ENCODE measurements around the gene PRXL2B. TPM values are rescaled to one million over a fixed set of nuclear protein-coding genes. Genes with fewer than 3 reads are reported as not detected.

The PRXL2B gene
- total RNA-seq, 4 donors from 2014 or later = 6.4 to 11.1 (median 7.4) TPM

DNA sequence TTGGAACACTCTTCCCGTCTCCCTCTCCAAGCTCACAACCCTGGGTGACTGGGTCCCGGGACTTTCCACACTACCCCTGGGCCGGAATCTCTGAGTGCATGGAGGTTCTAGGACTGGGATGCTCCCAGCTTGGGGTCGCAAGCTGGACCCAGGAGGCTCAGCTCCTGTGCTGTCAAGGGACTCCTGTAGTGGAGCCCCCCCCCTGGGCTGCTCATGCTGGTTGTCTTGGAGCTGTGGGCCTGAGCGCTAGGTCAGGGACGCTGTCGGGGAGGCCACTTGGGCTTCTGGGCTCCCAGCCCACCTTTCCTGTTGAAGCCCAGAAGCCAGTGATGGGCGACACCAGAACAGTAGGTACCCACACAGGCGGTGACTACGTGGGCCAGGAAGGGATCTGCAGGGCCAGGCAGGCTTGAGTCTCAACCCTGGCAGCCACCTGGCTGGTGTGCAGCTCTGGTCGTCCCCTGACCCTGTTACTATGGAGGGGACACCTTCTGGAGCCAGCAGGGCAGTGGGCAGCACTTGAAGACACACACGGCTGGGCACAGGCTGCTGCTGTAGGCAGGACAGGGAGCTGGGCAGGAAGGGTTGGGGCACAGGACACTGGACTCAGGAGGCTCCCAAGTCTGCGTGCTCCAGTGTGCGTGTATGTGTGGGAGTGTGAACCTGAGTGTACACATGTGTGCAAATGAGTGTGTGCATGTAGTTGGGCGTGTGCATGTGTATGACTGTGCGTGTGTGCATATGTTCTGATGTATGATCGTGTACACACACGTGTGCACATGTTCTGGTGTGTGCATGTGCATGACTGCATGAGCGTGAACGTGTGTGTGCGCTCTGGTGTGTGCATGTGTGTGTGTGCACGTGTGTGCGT, 43.3 kb downstream of the PRXL2B start:
- TF ChIP-seq, protein P1, sequence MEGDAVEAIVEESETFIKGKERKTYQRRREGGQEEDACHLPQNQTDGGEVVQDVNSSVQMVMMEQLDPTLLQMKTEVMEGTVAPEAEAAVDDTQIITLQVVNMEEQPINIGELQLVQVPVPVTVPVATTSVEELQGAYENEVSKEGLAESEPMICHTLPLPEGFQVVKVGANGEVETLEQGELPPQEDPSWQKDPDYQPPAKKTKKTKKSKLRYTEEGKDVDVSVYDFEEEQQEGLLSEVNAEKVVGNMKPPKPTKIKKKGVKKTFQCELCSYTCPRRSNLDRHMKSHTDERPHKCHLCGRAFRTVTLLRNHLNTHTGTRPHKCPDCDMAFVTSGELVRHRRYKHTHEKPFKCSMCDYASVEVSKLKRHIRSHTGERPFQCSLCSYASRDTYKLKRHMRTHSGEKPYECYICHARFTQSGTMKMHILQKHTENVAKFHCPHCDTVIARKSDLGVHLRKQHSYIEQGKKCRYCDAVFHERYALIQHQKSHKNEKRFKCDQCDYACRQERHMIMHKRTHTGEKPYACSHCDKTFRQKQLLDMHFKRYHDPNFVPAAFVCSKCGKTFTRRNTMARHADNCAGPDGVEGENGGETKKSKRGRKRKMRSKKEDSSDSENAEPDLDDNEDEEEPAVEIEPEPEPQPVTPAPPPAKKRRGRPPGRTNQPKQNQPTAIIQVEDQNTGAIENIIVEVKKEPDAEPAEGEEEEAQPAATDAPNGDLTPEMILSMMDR (IDR thresholded peaks at IDR 0.05; ENCODE audit: low read depth) = no peak

GRCh38 chr1:2630498-2631135, 44.0 kb downstream of the PRXL2B start:
- TF ChIP-seq, protein P1 (IDR thresholded peaks at IDR 0.05; ENCODE audit: low read depth) = no peak

DNA sequence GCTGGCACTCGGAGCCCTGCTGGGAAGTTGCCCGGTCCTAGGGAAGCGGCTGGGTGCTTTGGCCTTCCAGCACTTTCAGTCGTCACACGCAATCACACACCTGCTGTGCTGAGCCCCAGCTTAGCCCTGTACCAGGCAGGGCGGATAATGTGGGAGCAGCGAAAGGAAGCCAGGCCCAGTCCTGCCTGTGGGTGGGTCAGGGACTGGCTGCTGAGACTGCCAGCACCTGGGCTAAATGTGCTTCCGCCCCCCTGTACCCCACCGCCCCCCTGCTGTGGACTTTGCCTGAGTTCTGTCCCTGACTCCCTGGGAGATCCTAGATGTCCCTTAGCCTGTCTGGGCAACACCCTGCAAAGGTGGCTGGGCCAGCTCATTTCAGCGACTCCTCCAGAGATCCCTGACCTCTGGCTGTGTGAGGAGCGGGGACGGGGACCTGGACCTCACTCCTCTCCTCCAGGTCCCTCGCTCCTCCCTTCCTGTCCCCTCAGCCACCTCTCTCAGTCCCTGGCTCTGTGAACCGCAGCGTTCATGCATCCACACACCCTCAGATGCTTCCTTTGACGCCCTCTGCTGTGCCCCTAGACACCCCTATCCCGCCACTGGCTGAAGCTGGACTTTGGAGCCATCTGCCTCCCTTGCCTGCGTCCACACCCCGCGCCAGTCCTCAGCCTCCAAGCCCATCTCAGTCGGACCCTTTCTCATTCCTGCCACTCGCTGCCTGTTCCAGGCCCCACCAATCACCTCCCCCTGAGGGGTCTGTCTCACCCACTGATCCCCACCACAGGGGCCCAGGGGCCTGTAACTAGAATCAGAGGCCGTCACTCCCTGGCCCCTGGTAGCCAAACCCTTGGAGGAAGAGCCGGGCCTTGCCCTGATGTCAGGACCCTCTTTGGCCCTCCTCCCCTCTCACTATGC, 44.8 kb downstream of the PRXL2B start:
- TF ChIP-seq, protein P1 (IDR thresholded peaks at IDR 0.05; ENCODE audit: low read depth) = no peak

DNA sequence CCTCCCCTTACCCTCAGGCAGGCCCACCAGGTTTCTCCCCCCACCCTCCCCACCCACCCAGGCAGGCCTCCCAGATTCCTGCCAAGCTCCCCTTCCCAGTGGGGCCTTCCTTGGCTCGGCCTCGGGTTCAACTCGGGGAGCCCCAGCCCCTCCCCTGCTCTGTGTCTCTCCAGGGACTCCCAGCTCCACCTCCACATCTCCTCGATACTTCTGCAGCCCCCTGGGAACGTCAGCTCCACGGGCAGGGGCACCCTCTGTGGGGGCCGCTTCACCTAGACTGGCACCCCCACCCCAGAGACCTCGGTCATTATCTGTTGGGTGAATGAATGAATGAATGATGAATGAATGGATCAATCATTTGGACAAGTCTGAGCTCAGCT, 45.5 kb downstream of the PRXL2B start:
- TF ChIP-seq, protein P1 (IDR thresholded peaks at IDR 0.05; ENCODE audit: low read depth) = no peak

- TF ChIP-seq, protein P1 (IDR thresholded peaks at IDR 0.05; ENCODE audit: low read depth) = no peak
Observed at GRCh38 chr1:2632561-2633361, 46.2 kb downstream of the PRXL2B start, which contains the start of gene MMEL1. Gene MMEL1 (minus strand): TSS chr1:2633016. CDS start chr1:2629484, 3,532 bp downstream.

DNA sequence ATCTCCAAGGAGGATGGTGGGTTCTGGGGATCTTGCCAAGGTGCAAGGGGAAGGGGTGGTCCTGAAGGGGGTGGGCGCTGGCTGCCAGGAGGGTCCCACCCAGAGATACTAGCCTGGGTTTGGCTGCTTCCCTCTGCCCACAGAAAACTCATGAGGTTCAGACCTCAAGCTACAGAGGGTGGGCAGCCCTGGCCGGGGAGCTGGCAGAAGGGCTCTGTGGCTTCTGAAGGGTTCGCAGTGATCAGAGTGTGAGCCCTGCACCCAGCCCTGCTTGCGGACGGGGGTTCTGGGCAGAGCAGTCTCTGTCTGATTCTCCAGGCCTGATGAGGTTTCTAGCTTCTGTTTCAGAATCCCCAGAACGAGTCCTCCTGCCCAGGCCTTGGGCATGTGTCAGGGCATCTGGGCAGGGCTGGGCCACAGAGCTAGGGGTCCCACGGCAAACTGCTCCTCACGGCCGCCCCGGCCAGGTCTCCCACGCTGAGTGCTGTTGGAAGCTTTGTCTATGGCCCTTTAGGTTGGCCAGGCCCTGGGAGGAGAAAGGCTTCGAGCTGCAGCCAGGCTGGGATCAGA, 46.9 kb downstream of the PRXL2B start:
- TF ChIP-seq, protein P1 (IDR thresholded peaks at IDR 0.05; ENCODE audit: low read depth) = no peak

Data from subcutaneous adipose tissue (tissue), 4 donors.